Measurements from ENCODE around the gene ACVRL1.

The ACVRL1 gene

DNA sequence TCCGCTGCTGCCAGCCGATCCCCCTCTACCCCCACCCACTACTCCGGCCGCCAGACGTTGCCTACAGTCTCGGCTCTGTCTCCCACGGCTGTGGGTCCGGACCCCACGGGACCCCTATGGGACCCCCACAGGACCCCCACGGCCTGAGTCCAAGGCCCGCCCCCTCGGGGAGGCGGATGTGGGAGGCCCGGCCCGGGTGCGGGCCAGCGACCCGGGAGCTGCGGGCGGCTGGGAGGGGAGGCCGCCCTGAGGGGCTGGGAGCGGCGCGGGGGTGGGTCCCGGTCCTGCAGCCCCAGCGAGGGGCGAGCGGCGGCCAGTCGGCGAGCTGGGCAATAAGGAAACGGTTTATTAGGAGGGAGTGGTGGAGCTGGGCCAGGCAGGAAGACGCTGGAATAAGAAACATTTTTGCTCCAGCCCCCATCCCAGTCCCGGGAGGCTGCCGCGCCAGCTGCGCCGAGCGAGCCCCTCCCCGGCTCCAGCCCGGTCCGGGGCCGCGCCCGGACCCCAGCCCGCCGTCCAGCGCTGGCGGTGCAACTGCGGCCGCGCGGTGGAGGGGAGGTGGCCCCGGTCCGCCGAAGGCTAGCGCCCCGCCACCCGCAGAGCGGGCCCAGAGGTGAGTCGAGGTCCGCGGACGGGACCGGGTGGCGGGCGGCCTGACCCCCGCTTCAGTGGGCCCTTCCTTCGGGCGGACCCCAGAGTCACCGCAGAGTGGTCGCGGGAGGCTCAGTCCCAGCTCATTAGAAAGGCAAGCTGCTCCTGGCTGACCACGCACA is at the start of gene ACVRL1:
Gene ACVRL1, plus strand, starts transcription at position 422 of the 773 bp plus-strand sequence. CDS start 4,971 bp downstream, outside the sequence.
- peak within 1 kb of the TSS; percentile 69 for H3K4me3 ChIP-seq (ENCODE audit: low read length in 2 of 2)
- H3K9ac ChIP-seq (ENCODE audit: low read length in 2 of 2): peak within 1 kb of the TSS; percentile 66 to 69
- no peaks in the 10 kb centered on the region for H3K36me3 ChIP-seq (ENCODE audit: control insufficient read depth in 2 of 2, insufficient read depth in 2 of 2, low read length in 2 of 2)
- H3K27me3 ChIP-seq (ENCODE audit: control insufficient read depth in 1 of 2, insufficient read depth in 2 of 2, low read length in 2 of 2): peaks cover 13 to 27% of the 10 kb centered on the region in 2 donors
- no peaks in the 10 kb centered on the region for H3K9me3 ChIP-seq (ENCODE audit: control insufficient read depth in 2 of 2, low read length in 2 of 2)
- H3K27ac ChIP-seq (ENCODE audit: low read length): peak within 1 kb of the TSS; percentile 82
- peaks cover 40% of the 10 kb centered on the region for H3K4me1 ChIP-seq (ENCODE audit: control insufficient read depth, insufficient read depth, low read length)

DNA sequence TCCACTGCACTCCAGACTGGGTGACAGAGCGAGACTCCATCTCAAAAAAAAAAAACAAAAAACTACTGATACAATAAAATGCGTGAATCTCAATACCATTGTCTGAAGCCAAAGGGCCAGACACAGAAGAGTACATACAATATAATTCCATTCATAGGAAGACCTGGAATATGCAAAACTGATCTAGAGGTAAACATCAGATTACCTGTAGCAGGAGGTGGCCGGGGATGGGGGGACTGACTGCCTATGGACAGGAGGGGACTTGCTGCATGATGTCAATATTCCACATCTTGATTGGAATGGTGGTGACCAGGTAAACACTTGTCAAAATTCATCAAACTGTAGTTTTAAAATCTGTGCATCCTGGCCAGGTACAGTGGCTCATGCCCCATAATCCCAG is 46.3 kb upstream of the ACVRL1 start:
- no peak overlapping the region for H3K4me3 ChIP-seq (ENCODE audit: low read length in 2 of 2)
- H3K27me3 ChIP-seq (ENCODE audit: control insufficient read depth in 1 of 2, insufficient read depth in 2 of 2, low read length in 2 of 2): peaks cover 19 to 34% of the 10 kb centered on the region in 2 donors
- H3K9me3 ChIP-seq (ENCODE audit: control insufficient read depth in 2 of 2, low read length in 2 of 2): no peaks in the 10 kb centered on the region
- H3K4me1 ChIP-seq (ENCODE audit: control insufficient read depth, insufficient read depth, low read length): peaks cover 19% of the 10 kb centered on the region
- H3K27ac ChIP-seq (ENCODE audit: low read length): no peak overlapping the region
- H3K36me3 ChIP-seq (ENCODE audit: control insufficient read depth in 2 of 2, insufficient read depth in 2 of 2, low read length in 2 of 2): no peaks in the 10 kb centered on the region
- no peak overlapping the region for H3K9ac ChIP-seq (ENCODE audit: low read length in 2 of 2)

DNA sequence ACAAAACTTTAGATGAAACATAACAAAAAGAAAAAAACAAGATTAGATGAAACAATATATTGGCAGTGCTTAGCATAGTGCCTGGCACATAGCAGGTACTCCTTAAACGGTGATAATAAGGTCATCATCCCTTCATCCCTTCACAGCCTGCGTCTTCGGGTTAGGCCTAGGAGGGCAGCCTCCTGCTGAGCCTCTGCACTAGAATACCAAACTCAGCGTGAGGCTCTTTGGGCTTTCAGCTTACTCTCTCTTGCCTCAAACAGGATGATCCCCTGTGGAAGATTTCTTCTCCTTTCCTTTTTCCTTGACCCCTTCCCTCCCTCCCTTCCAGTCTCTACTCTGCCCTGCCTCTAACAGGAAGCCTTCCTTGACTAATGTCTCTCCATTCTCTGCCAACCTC is 44.4 kb upstream of the ACVRL1 start:
- Histone ChIP-seq H3K4me3 (ENCODE audit: low read length in 2 of 2) (no peak overlapping the region), H3K27me3 (ENCODE audit: control insufficient read depth in 1 of 2, insufficient read depth in 2 of 2, low read length in 2 of 2) (peaks cover 14 to 34% of the 10 kb centered on the region in 2 donors), H3K36me3 (ENCODE audit: control insufficient read depth in 2 of 2, insufficient read depth in 2 of 2, low read length in 2 of 2) (no peaks in the 10 kb centered on the region), H3K27ac (ENCODE audit: low read length) (no peak overlapping the region), H3K9me3 (ENCODE audit: control insufficient read depth in 2 of 2, low read length in 2 of 2) (no peaks in the 10 kb centered on the region), H3K4me1 (ENCODE audit: control insufficient read depth, insufficient read depth, low read length) (peaks cover 18% of the 10 kb centered on the region), H3K9ac (ENCODE audit: low read length in 2 of 2) (no peak overlapping the region)

DNA sequence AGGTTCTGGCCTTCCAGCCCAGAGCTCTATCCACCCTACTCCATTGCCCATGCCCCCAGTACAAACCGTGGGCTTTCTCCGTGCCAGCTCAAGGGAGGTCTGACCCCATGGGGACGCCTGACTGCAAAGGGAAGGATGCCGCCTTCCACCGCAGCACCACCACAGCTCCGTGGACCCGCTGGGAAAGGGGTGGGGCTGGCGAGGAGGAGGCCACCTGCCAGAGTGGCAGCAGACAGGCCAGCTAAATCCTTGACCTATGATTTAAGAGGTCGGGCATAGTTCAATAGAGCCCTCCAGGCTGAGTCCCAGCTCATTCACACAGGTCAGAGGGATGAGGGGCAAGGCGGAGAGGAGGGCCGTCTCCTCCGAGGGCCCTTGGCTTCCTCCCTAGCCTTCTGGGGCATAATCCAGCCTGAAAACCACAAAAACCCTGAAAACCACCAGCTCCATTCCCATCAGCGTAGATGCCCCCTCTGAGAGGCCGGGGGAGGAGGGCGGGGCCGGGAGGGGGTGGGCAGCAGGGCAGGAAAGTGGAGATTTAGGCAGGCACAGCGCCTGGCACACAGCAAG is 43.9 kb upstream of the ACVRL1 start:
- Histone ChIP-seq H3K9ac (ENCODE audit: low read length in 2 of 2) (no peak overlapping the region), H3K4me3 (ENCODE audit: low read length in 2 of 2) (peak overlapping the region; percentile 35 to 66), H3K36me3 (ENCODE audit: control insufficient read depth in 2 of 2, insufficient read depth in 2 of 2, low read length in 2 of 2) (no peaks in the 10 kb centered on the region), H3K4me1 (ENCODE audit: control insufficient read depth, insufficient read depth, low read length) (peaks cover 18% of the 10 kb centered on the region), H3K27me3 (ENCODE audit: control insufficient read depth in 1 of 2, insufficient read depth in 2 of 2, low read length in 2 of 2) (peaks cover 18 to 39% of the 10 kb centered on the region in 2 donors), H3K27ac (ENCODE audit: low read length) (no peak overlapping the region), H3K9me3 (ENCODE audit: control insufficient read depth in 2 of 2, low read length in 2 of 2) (no peaks in the 10 kb centered on the region)

DNA sequence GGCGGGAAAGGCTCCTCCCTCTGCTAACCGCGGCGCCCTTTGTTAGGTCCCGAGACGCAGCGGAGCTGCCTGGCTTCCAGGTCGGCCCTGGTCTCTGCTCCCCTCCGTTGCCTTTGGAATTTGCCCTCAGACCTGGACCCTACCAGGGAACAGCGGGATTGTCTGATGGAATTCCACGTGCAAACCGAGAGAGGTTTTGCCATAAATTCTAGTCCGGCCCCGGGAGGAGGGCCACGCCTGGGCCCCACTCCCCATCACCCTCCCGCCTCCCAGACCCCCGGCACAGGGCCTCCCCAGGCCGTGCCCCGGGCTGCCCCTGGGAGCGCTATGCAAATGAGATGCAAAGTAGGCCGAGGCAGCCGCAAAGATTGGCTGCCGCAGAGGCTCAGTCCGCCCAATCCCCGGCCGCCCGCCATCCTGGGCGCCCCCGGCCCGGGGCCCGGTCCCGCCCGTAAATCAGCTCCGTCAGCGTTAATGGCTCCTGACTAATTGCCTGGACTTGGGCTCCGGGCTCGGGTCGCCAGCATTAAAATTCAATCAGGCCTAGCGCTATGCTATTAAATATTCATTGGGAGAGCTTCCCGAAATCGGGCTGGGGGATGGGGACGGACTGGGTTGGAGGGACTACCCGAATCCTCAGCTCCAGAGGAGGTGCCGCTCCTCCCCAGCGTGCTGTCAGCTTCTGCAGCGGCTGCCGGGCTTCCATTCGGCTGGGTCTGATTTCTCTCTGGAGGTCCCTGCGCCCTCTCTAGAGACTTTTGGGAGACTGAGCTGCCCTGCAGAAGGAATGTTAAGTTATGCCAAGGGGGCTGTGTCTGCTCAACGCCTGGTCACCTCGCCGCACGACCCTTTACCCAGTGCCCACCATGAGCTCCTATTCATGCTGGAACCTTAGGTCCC is 43.1 kb upstream of the ACVRL1 start:
- H3K27ac ChIP-seq (ENCODE audit: low read length): no peak overlapping the region
- peak overlapping the region; percentile 35 to 66 for H3K4me3 ChIP-seq (ENCODE audit: low read length in 2 of 2)
- peaks cover 21 to 45% of the 10 kb centered on the region in 2 donors for H3K27me3 ChIP-seq (ENCODE audit: control insufficient read depth in 1 of 2, insufficient read depth in 2 of 2, low read length in 2 of 2)
- H3K9me3 ChIP-seq (ENCODE audit: control insufficient read depth in 2 of 2, low read length in 2 of 2): no peaks in the 10 kb centered on the region
- H3K36me3 ChIP-seq (ENCODE audit: control insufficient read depth in 2 of 2, insufficient read depth in 2 of 2, low read length in 2 of 2): no peaks in the 10 kb centered on the region
- H3K4me1 ChIP-seq (ENCODE audit: control insufficient read depth, insufficient read depth, low read length): peaks cover 24% of the 10 kb centered on the region
- no peak overlapping the region for H3K9ac ChIP-seq (ENCODE audit: low read length in 2 of 2)

DNA sequence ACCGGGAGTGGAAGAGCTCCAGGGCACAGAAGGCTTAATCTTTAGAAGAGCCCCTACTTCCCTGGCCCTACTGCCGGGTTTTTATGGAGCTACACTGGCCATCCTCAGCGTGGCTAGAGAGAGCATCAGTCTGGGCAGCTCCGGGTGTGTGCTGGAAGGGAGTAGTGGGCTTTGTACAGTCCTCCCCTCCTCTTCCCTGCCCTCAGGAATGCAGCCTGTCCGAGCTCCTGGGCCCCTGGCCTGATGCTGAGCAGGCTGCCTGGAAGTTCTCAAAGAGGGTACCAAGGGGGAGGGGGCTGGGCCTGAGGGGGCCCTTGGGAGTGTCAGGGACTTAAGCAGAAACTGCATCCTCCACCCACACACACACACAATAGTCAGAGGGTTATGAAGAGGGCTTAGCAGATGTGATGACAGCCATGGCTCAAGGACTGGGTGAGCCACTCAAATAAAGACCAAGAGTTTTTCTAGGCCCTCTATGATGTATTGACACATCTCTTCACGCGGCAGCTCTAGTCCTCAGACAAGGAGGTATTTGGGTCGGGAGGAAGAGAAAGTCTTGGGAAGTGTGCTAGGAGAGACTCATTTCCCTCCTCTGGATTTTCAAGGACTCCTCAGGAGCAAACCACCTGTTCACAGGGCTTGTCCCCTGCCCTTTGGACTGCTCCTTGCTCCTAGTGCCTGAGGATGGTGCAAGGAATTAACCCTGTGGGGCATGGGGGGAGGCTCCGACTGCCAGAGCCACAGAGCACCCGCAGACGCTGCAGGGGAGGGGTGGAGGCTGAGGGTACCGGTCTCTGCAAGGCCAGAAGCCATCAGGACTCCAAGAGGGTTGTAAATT is 42.3 kb upstream of the ACVRL1 start:
- Histone ChIP-seq H3K36me3 (ENCODE audit: control insufficient read depth in 2 of 2, insufficient read depth in 2 of 2, low read length in 2 of 2) (no peaks in the 10 kb centered on the region), H3K4me3 (ENCODE audit: low read length in 2 of 2) (no peak overlapping the region), H3K9ac (ENCODE audit: low read length in 2 of 2) (no peak overlapping the region), H3K9me3 (ENCODE audit: control insufficient read depth in 2 of 2, low read length in 2 of 2) (no peaks in the 10 kb centered on the region), H3K27me3 (ENCODE audit: control insufficient read depth in 1 of 2, insufficient read depth in 2 of 2, low read length in 2 of 2) (peaks cover 26 to 53% of the 10 kb centered on the region in 2 donors), H3K4me1 (ENCODE audit: control insufficient read depth, insufficient read depth, low read length) (peaks cover 28% of the 10 kb centered on the region), H3K27ac (ENCODE audit: low read length) (no peak overlapping the region)

DNA sequence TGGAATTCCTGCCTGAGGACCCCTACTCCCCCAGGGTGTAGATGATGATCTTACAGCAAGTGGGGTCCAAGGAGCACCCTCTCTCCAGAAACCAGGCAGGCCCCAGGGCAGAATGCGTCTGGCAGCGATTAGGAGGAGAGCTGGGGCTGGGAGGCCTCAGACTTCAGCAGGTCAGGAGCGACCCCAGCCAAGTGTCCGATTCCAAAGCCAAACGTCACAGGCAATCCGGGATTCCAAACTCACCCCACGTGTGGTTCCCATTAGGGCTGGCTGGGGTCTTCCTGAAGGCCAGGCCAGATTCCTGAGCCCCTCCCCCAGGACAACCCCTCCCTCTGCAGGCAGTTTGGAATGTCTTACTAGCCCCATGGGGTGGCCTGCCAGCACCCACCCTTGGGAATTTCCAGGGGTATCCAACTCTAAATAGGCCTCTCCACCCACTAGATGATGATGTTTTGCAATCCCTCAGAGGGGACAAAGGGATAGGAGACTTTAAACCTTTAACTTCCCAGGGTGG is 41.5 kb upstream of the ACVRL1 start:
- Histone ChIP-seq H3K9ac (ENCODE audit: low read length in 2 of 2) (no peak overlapping the region), H3K9me3 (ENCODE audit: control insufficient read depth in 2 of 2, low read length in 2 of 2) (no peaks in the 10 kb centered on the region), H3K27ac (ENCODE audit: low read length) (no peak overlapping the region), H3K4me3 (ENCODE audit: low read length in 2 of 2) (no peak overlapping the region), H3K36me3 (ENCODE audit: control insufficient read depth in 2 of 2, insufficient read depth in 2 of 2, low read length in 2 of 2) (no peaks in the 10 kb centered on the region), H3K4me1 (ENCODE audit: control insufficient read depth, insufficient read depth, low read length) (peaks cover 28% of the 10 kb centered on the region), H3K27me3 (ENCODE audit: control insufficient read depth in 1 of 2, insufficient read depth in 2 of 2, low read length in 2 of 2) (peaks cover 32 to 54% of the 10 kb centered on the region in 2 donors)

DNA sequence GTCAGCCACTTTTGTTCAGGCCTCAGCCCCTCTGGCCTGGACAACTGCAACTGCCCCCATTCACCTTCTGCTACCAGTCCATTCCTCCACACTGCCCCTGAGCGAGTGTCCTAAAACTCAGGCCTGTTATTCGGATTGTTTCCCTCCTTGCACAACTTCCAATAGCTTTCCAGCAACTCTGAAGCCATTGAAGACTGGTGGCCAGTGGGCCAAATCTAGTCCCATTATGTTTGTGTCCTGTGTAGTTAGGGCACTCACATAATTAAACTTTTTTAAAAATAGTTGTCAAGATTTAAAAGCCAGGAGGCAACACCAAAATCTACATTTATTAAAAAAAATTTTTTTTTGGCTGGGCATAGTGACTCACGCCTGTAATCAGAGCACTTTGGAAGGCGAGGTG is 41.0 kb upstream of the ACVRL1 start:
- Histone ChIP-seq H3K4me1 (ENCODE audit: control insufficient read depth, insufficient read depth, low read length) (peaks cover 28% of the 10 kb centered on the region), H3K4me3 (ENCODE audit: low read length in 2 of 2) (no peak overlapping the region), H3K36me3 (ENCODE audit: control insufficient read depth in 2 of 2, insufficient read depth in 2 of 2, low read length in 2 of 2) (no peaks in the 10 kb centered on the region), H3K27ac (ENCODE audit: low read length) (no peak overlapping the region), H3K9me3 (ENCODE audit: control insufficient read depth in 2 of 2, low read length in 2 of 2) (no peaks in the 10 kb centered on the region), H3K9ac (ENCODE audit: low read length in 2 of 2) (no peak overlapping the region), H3K27me3 (ENCODE audit: control insufficient read depth in 1 of 2, insufficient read depth in 2 of 2, low read length in 2 of 2) (peaks cover 35 to 50% of the 10 kb centered on the region in 2 donors)

DNA sequence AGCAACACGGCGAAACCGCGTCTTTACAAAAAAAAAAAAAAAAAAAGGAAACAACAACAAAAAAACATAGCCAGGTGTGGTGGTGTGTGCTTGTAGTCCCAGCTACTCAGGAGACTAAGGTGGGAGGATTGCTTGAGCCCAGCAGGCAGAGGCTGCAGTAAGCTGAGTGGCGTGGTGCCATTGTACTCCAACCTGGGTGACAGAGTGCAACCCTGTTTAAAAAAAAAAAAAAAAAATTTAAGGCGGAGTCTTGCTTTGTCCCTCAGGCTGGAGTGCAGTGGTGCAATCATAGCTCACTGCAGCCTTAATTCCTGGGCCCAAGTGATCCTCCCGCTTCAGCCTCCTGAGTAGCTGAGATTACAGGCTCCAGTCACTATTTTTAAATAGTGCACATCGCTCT is 40.5 kb upstream of the ACVRL1 start:
- no peaks in the 10 kb centered on the region for H3K36me3 ChIP-seq (ENCODE audit: control insufficient read depth in 2 of 2, insufficient read depth in 2 of 2, low read length in 2 of 2)
- no peaks in the 10 kb centered on the region for H3K9me3 ChIP-seq (ENCODE audit: control insufficient read depth in 2 of 2, low read length in 2 of 2)
- H3K27ac ChIP-seq (ENCODE audit: low read length): no peak overlapping the region
- H3K4me1 ChIP-seq (ENCODE audit: control insufficient read depth, insufficient read depth, low read length): peaks cover 28% of the 10 kb centered on the region
- peaks cover 35 to 48% of the 10 kb centered on the region in 2 donors for H3K27me3 ChIP-seq (ENCODE audit: control insufficient read depth in 1 of 2, insufficient read depth in 2 of 2, low read length in 2 of 2)
- no peak overlapping the region for H3K4me3 ChIP-seq (ENCODE audit: low read length in 2 of 2)
- H3K9ac ChIP-seq (ENCODE audit: low read length in 2 of 2): no peak overlapping the region

DNA sequence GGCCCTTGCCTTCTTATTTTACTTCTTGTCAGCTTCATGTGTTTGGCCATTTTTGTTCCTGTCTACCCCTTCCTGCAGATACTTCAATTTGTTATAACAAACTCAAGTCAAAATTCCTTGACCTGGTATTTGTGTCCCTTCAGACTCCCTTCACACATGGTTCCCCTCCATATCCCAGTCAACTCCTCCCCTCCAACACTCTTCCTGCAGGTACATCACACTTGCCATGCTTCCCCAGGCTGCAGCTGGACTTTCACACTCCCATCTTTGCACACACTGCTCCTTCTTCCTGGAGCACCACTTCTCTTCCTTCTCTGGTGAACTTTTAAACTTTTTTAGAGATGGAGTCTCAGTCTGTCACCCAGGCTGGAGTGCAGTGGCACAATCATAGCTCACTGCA is 39.9 kb upstream of the ACVRL1 start:
- no peak overlapping the region for H3K27ac ChIP-seq (ENCODE audit: low read length)
- H3K4me3 ChIP-seq (ENCODE audit: low read length in 2 of 2): no peak overlapping the region
- peaks cover 30 to 48% of the 10 kb centered on the region in 2 donors for H3K27me3 ChIP-seq (ENCODE audit: control insufficient read depth in 1 of 2, insufficient read depth in 2 of 2, low read length in 2 of 2)
- no peaks in the 10 kb centered on the region for H3K36me3 ChIP-seq (ENCODE audit: control insufficient read depth in 2 of 2, insufficient read depth in 2 of 2, low read length in 2 of 2)
- H3K9ac ChIP-seq (ENCODE audit: low read length in 2 of 2): no peak overlapping the region
- no peaks in the 10 kb centered on the region for H3K9me3 ChIP-seq (ENCODE audit: control insufficient read depth in 2 of 2, low read length in 2 of 2)
- H3K4me1 ChIP-seq (ENCODE audit: control insufficient read depth, insufficient read depth, low read length): peaks cover 28% of the 10 kb centered on the region

Data from stomach smooth muscle (tissue), 2 donors.